Non-pigmented ciliary epithelial cell (primary cell): ENCODE data around the gene TUBGCP5.
"Not testable (repeated sequence)": the region's sequence is repeated elsewhere in the genome, so short reads cannot be mapped to it uniquely, and the experiment has no call there.

Source experiments
- DNase-seq: peaks from one replicate; pipeline ENCODE4 v3.0.0-alpha.2; 2010; ENCODE audit warnings: low read depth

Gene TUBGCP5

DNA sequence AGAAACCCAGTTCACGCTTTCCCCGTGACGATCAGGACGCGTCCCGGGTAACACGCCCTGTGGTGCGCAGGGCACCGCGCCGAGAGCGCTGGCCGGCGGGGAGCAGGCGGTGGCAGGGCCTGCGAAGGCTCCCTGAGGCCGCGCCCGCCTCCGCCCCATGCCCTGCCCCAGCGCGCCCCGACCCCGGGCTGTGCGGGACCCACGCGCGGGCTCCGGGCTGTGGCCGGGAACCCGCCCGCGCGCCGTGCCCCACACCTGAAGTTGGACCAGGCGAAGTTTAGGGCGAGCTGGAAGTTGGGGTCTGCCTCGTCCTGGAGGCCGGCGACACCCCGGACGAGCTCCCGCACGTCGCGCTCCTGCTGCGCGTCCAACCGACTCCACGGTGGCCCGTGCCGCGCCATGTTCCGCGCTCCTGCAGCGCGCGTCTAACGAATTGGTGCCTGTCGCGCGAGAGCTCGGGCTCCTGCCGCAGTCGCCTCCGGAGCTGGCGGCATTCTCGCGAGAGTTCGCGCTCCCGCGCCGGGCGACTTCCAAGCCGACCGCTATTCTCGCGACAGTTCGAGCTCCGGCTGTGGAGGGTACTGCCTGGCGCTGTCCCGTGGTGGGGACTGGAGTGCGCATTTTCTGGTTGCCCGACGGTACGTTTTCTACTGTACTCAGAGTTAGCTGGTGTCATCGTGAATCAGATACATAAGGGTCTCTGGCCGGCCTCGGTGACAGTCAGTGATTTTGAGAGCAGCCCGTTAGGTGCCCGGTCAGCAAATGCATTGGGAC, at the start of gene TUBGCP5:
Gene TUBGCP5 (minus strand): TSS at position 427 of the 774 bp plus-strand sequence. CDS start 26 bp downstream, at position 401.
- peak; percentile 84 for DNase-seq

- no peak for DNase-seq
Observed at GRCh38 chr15:23083115-23083514, 43.7 kb upstream of the TUBGCP5 start.

DNA sequence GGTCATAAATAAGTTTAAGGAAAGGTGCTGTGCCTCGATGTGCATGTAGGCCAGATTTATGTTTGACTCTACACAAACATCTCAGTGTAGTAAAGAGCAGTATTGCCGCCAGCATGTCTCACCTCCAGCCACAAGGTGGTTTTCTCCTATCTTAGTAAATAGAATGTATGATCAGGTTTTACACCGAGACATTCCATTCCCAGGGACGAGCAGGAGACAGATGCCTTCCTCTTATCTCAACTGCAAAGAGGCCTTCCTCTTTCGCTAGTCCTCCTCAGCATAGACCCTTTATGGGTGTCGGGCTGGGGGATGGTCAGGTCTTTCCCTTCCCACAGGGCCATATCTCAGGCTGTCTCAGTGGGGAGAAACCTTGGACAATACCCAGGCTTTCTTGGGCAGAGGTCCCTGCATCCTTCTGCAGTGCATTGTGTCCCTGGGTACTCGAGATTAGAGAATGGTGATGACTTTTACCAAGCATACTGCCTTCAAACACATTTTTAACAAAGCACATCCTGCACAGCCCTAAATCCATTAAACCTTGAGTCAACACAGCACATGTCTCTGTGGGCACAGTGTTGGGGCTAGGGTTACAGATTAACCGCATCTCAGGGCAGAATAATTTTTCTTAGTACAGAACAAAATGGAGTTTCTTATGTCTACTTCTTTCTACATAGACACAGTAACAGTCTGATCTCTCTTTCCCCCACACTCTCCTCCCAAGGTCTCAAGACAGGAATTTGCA, 42.8 kb upstream of the TUBGCP5 start:
- DNase-seq, result not testable (repeated sequence)

- DNase-seq, result no peak
Observed at GRCh38 chr15:23081271-23081670, 41.9 kb upstream of the TUBGCP5 start.

DNA sequence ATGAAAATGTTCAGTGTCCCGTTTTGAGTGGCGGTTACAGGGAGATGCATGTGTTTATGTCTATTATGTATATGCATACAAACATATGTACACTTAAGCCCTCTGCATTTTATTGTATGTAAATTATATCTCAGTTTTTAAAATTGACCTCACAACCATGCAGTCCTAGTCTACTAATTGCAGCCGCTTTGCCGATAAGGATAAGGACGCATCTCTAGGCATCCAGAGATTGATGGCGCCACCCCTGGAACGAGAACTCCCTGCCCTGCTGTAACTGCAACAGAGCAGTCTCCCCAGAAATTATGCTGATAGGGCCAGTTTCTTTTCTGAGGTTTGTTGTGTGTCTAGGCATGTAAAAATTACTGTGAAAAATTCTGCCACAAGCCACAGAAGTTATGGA, 40.4 kb upstream of the TUBGCP5 start:
- DNase-seq, result no peak

- DNase-seq, result no peak
Observed at GRCh38 chr15:23075927-23076326, 36.6 kb upstream of the TUBGCP5 start.

DNA sequence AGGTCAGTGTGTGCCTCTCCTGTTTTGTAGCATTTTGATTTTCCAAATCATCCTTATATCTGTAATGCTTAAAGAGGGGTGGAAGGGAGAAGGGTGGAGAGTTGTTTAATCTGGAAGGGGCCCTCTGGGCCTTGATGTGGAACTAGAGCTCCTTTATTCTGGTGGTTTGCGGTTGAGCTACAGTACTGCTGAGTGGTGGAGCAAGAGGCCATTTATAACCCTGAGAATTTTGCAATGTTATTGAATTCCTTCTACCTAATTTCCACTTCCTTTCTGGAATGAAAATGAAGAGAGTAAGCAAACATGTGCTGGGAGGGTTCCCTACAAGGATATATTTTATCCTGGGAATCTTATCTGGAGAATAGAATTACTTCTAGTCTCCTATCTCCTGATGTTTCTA, 35.3 kb upstream of the TUBGCP5 start:
- no peak for DNase-seq

DNA sequence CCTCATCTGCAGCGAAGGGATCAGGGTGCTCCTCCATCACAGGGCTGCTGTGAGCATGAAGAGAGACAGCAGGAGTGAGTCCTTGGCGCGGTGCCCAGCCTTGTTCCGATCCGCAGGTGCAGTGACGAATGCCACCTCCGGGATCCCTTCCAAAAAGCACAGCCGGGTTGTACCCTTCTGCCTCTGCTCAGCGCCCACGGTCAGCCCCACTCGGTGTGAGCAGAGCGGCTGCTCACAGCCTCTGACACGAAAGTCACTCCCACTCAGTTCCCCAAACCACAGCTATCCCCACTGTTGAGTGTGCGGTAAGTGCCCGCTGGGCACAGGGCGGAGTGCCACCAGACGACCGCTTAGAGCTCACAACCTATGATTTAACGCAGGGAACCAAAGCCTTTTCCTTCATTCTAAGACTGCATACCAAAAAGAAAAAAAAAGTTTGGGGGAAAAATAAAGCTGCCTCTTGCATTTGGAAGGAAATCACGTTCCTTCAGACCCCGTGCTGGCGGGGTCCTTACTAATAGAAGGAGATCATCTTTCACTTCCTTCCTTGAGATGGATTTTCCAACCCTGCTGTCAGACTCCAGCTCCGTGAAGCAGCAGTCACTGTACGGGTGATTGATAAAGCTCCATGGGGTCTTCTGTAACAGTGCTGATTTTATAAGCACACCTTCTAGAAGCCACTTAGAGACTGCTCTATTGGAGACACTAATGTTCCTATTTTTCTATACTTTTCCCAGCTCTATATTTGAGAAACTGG, 34.7 kb upstream of the TUBGCP5 start:
- no peak for DNase-seq

DNA sequence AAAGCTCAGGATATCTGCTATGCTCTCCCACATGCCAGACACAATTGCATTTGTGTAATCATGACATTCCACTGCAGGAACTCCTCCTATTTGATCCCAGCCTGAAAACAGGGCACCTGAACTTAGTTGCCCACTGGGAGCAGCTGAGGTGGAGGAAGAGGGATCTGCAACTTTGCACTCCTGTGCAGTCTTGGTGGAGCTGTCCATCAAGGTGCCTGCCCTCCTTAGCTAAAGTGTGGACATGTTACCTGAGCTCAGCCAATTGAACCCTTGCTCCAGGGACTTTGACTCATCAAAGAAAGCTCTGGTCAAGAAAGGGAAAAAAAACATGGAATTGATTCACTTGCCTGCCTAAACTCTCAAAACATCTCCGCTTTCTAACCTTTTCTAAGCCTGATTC, 33.3 kb upstream of the TUBGCP5 start:
- DNase-seq, result no peak

DNA sequence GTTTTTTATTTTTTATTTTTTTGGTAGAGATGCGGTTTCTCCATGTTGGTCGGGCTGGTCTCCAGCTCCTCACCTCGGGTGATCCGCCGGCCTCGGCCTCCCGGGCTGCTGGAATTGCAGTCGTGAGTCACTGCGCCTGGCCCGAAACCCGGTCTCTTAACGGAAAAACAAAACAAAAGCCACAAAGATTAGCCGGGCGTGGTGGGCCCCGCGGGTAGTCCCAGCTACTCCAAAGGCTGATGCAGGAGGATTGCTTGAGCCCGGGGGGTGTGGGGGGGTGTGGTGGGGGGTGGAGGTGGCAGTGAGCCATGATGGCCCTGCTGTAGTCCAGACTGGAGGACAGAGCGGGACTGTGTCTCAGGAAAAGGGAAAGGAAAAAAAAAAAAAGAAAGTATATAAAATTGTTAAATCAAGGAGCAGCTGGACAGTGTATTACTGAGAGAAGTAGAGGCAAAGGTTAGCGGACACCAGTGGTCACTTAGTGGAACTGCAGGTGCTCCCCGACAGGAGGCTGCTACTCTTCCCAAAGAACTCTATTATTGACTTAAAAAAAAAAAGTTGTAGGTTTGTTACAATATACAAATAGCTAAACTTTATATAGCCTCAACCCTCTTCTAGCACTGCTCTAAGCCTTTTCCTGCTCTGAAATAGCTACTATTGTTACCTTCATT, 30.3 kb upstream of the TUBGCP5 start:
- no peak for DNase-seq

DNA sequence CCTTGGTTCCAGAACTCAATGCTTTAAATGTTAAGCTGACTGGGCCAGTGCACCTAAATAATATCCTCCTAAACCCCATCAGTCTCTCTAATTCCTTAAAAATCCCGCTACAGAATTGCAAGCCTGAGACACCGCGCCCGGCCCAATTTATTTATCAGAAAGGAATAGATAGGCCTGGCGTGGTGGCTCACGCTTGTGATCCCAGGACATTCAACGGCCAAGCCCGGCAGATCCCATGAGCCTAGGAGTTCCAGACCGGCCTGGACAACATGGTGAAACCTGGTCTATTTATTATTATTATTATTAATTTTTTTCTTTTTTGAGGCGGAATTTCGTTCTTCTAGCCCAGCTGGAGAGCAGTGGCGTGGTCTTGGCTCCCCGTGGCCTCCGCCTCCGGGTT, 28.0 kb upstream of the TUBGCP5 start:
- DNase-seq, result no peak

DNA sequence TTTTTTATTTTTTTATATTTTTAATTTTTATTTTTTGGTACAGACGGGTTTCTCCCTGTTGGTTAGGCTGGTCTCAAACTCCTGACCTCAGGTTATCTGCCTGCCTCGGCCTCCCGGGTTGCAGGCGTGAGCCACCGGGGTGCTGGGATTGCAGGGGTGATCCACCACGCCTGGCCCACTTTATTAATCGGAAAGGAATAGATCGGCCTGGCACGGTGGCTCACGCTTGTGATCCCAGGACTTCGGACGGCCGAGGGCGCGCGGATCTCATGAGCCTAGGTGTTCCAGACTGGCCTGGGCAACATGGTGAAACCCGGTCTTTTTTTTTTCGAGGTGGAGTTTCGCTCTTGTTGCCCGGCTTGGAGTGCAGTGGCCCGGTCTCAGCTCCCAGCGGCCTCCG, 26.5 kb upstream of the TUBGCP5 start:
- DNase-seq, result no peak

DNA sequence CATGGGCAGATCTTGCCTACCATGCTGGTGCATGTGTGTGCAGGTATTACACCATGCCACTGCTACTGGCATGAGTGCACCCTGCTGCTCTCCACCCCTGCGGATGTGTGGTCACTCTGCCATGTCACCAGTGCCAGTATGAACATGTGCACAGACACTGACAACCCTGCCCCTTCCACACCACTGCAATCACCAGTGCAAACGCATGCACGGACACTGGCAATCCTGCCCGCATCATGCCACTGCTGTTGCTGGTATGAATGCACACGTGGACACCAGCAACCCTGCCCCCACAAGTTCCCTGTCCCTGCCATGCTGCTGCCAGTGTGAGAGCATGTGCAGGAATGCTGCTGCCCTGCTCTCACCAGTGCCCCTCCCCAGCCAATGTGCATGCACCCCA, 24.8 kb upstream of the TUBGCP5 start:
- no peak for DNase-seq

GRCh38 chr15:23057707-23058106, 18.3 kb upstream of the TUBGCP5 start:
- no peak for DNase-seq

- DNase-seq, result no peak
Observed at GRCh38 chr15:23055316-23055715, 15.9 kb upstream of the TUBGCP5 start.

DNA sequence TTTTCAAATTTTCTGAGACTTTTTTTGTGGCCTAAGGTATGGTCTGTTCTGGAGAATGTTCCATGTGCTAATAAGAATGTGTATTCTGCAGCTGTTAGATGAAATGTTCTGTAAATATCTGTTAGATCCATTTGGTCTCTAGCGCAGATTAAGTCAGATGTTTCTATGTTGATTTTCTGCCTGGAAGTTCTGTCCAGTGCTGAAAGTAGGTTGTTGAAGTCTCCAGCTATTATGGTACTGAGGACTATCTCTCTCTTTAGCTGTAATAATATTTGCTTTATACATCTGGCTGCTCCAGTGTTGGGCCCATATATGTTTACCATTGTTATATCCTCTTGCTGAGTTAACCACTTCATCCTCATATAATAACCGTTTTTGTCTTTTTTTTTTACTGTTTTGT, 13.2 kb upstream of the TUBGCP5 start:
- no peak for DNase-seq

DNA sequence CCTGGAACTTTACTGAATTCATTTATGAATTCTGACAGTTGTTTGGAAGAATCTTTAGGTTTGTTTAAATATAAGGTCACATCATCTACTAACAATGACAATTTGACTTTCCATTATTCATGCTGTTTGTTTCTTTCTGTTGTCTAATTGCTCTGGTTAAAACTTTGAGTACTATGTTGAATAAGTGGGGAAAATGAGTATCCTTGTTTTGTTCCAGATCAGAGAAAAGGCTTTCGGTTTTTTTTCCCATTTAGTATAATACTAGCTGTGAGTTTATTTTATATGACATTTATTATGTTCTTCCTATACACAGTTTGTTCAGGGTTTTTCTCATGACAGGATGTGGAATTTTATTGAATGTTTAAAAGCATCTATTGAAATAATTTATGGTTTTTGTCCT, 11.3 kb upstream of the TUBGCP5 start:
- no peak for DNase-seq

- no peak for DNase-seq
Observed at GRCh38 chr15:23049984-23050628, 10.7 kb upstream of the TUBGCP5 start.

GRCh38 chr15:23048572-23049282, 9.4 kb upstream of the TUBGCP5 start:
- DNase-seq, result not testable (repeated sequence)

- DNase-seq, result not testable (repeated sequence)
Observed at GRCh38 chr15:23043987-23044386, 4.6 kb upstream of the TUBGCP5 start.

DNA sequence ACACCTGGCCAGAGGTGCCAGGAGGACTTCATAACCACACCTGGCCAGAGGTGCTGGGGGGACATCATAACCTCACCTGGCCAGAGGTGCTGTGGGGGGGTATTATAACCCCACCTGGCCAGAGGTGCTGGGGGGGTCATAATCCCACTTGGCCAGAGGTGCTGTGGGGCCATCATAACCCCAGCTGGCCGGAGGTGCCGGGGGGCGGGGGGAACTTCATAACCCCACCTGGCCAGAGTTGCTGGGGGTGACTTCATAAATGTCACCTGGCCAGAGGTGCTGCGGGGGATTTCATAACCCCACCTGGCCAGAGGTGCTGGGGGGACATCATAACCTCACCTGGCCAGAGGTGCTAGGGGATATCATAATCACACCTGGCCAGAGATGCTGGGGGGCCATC, 4.2 kb upstream of the TUBGCP5 start:
- DNase-seq, result not testable (repeated sequence)
